ENCODE results near the gene ARHGEF28.

Gene ARHGEF28

GRCh38 chr5:73702951-73703350 lies 77.0 kb downstream of the ARHGEF28 start:
- no peak overlapping the region for H3K4me3 Mint-ChIP-seq
- H3K9me3 Mint-ChIP-seq, result no peaks in the 10 kb centered on the region
- no peaks in the 10 kb centered on the region for H3K36me3 Mint-ChIP-seq (ENCODE audit: low read depth)
- peaks cover 12% of the 10 kb centered on the region for H3K27me3 Mint-ChIP-seq (ENCODE audit: low read depth)
- DNase-seq (ENCODE audit: low spot score), result no peak
- H3K27ac Mint-ChIP-seq, result no peak overlapping the region
- no peaks in the 10 kb centered on the region for H3K4me1 Mint-ChIP-seq (ENCODE audit: low read depth)

- Mint-ChIP-seq H3K27ac (no peak overlapping the region), H3K36me3 (ENCODE audit: low read depth) (no peaks in the 10 kb centered on the region), H3K4me1 (ENCODE audit: low read depth) (no peaks in the 10 kb centered on the region), H3K9me3 (no peaks in the 10 kb centered on the region), H3K27me3 (ENCODE audit: low read depth) (peaks cover 9% of the 10 kb centered on the region), H3K4me3 (no peak overlapping the region)
- DNase-seq (ENCODE audit: low spot score), result no peak
Observed at GRCh38 chr5:73705364-73705763, 79.4 kb downstream of the ARHGEF28 start.

GRCh38 chr5:73706963-73707362 lies 81.0 kb downstream of the ARHGEF28 start:
- no peaks in the 10 kb centered on the region for H3K36me3 Mint-ChIP-seq (ENCODE audit: low read depth)
- peaks cover 8% of the 10 kb centered on the region for H3K27me3 Mint-ChIP-seq (ENCODE audit: low read depth)
- no peaks in the 10 kb centered on the region for H3K4me1 Mint-ChIP-seq (ENCODE audit: low read depth)
- no peak overlapping the region for H3K27ac Mint-ChIP-seq
- no peak overlapping the region for H3K4me3 Mint-ChIP-seq
- no peak for DNase-seq (ENCODE audit: low spot score)
- no peaks in the 10 kb centered on the region for H3K9me3 Mint-ChIP-seq

- Mint-ChIP-seq H3K27ac (no peak overlapping the region), H3K4me1 (ENCODE audit: low read depth) (no peaks in the 10 kb centered on the region), H3K4me3 (no peak overlapping the region), H3K27me3 (ENCODE audit: low read depth) (peaks cover 2% of the 10 kb centered on the region), H3K9me3 (no peaks in the 10 kb centered on the region), H3K36me3 (ENCODE audit: low read depth) (no peaks in the 10 kb centered on the region)
- no peak for DNase-seq (ENCODE audit: low spot score)
Observed at GRCh38 chr5:73709536-73710129, 83.6 kb downstream of the ARHGEF28 start.

GRCh38 chr5:73716284-73716808 lies 90.3 kb downstream of the ARHGEF28 start:
- no peaks in the 10 kb centered on the region for H3K9me3 Mint-ChIP-seq
- peaks cover 2% of the 10 kb centered on the region for H3K27me3 Mint-ChIP-seq (ENCODE audit: low read depth)
- no peaks in the 10 kb centered on the region for H3K36me3 Mint-ChIP-seq (ENCODE audit: low read depth)
- H3K4me3 Mint-ChIP-seq, result no peak overlapping the region
- no peak for DNase-seq (ENCODE audit: low spot score)
- H3K4me1 Mint-ChIP-seq (ENCODE audit: low read depth), result no peaks in the 10 kb centered on the region
- H3K27ac Mint-ChIP-seq, result no peak overlapping the region

- no peak overlapping the region for H3K27ac Mint-ChIP-seq
- H3K4me3 Mint-ChIP-seq, result no peak overlapping the region
- no peaks in the 10 kb centered on the region for H3K9me3 Mint-ChIP-seq
- peaks cover 7% of the 10 kb centered on the region for H3K27me3 Mint-ChIP-seq (ENCODE audit: low read depth)
- H3K36me3 Mint-ChIP-seq (ENCODE audit: low read depth), result no peaks in the 10 kb centered on the region
- no peaks in the 10 kb centered on the region for H3K4me1 Mint-ChIP-seq (ENCODE audit: low read depth)
- no peak for DNase-seq (ENCODE audit: low spot score)
Observed at GRCh38 chr5:73718762-73719161, 92.8 kb downstream of the ARHGEF28 start.

- DNase-seq (ENCODE audit: low spot score), result no peak
- no peak overlapping the region for H3K4me3 Mint-ChIP-seq
- no peaks in the 10 kb centered on the region for H3K9me3 Mint-ChIP-seq
- H3K36me3 Mint-ChIP-seq (ENCODE audit: low read depth), result no peaks in the 10 kb centered on the region
- H3K4me1 Mint-ChIP-seq (ENCODE audit: low read depth), result no peaks in the 10 kb centered on the region
- H3K27ac Mint-ChIP-seq, result no peak overlapping the region
- H3K27me3 Mint-ChIP-seq (ENCODE audit: low read depth), result peaks cover 7% of the 10 kb centered on the region
Observed at GRCh38 chr5:73719632-73720031, 93.6 kb downstream of the ARHGEF28 start.

- no peaks in the 10 kb centered on the region for H3K4me1 Mint-ChIP-seq (ENCODE audit: low read depth)
- peaks cover 9% of the 10 kb centered on the region for H3K27me3 Mint-ChIP-seq (ENCODE audit: low read depth)
- H3K36me3 Mint-ChIP-seq (ENCODE audit: low read depth), result no peaks in the 10 kb centered on the region
- DNase-seq (ENCODE audit: low spot score), result no peak
- no peak overlapping the region for H3K27ac Mint-ChIP-seq
- no peak overlapping the region for H3K4me3 Mint-ChIP-seq
- H3K9me3 Mint-ChIP-seq, result no peaks in the 10 kb centered on the region
Observed at GRCh38 chr5:73722231-73722630, 96.2 kb downstream of the ARHGEF28 start.

- H3K27me3 Mint-ChIP-seq (ENCODE audit: low read depth), result peaks cover 17% of the 10 kb centered on the region
- no peaks in the 10 kb centered on the region for H3K9me3 Mint-ChIP-seq
- no peak overlapping the region for H3K4me3 Mint-ChIP-seq
- no peak overlapping the region for H3K27ac Mint-ChIP-seq
- H3K4me1 Mint-ChIP-seq (ENCODE audit: low read depth), result no peaks in the 10 kb centered on the region
- DNase-seq (ENCODE audit: low spot score), result no peak
- H3K36me3 Mint-ChIP-seq (ENCODE audit: low read depth), result no peaks in the 10 kb centered on the region
Observed at GRCh38 chr5:73726071-73726470, 100.1 kb downstream of the ARHGEF28 start.

GRCh38 chr5:73726606-73727231 lies 100.7 kb downstream of the ARHGEF28 start:
- Mint-ChIP-seq H3K27me3 (ENCODE audit: low read depth) (peaks cover 20% of the 10 kb centered on the region), H3K4me3 (no peak overlapping the region), H3K27ac (no peak overlapping the region), H3K9me3 (no peaks in the 10 kb centered on the region), H3K36me3 (ENCODE audit: low read depth) (no peaks in the 10 kb centered on the region), H3K4me1 (ENCODE audit: low read depth) (no peaks in the 10 kb centered on the region)
- DNase-seq (ENCODE audit: low spot score), result no peak

GRCh38 chr5:73727470-73727869 lies 101.5 kb downstream of the ARHGEF28 start:
- H3K4me3 Mint-ChIP-seq, result no peak overlapping the region
- peaks cover 20% of the 10 kb centered on the region for H3K27me3 Mint-ChIP-seq (ENCODE audit: low read depth)
- no peak overlapping the region for H3K27ac Mint-ChIP-seq
- no peaks in the 10 kb centered on the region for H3K4me1 Mint-ChIP-seq (ENCODE audit: low read depth)
- H3K9me3 Mint-ChIP-seq, result no peaks in the 10 kb centered on the region
- H3K36me3 Mint-ChIP-seq (ENCODE audit: low read depth), result no peaks in the 10 kb centered on the region
- no peak for DNase-seq (ENCODE audit: low spot score)

- H3K4me3 Mint-ChIP-seq, result no peak overlapping the region
- peaks cover 15% of the 10 kb centered on the region for H3K27me3 Mint-ChIP-seq (ENCODE audit: low read depth)
- no peak for DNase-seq (ENCODE audit: low spot score)
- H3K27ac Mint-ChIP-seq, result no peak overlapping the region
- H3K4me1 Mint-ChIP-seq (ENCODE audit: low read depth), result no peaks in the 10 kb centered on the region
- no peaks in the 10 kb centered on the region for H3K36me3 Mint-ChIP-seq (ENCODE audit: low read depth)
- no peaks in the 10 kb centered on the region for H3K9me3 Mint-ChIP-seq
Observed at GRCh38 chr5:73728493-73729273, 102.7 kb downstream of the ARHGEF28 start.

- Mint-ChIP-seq H3K36me3 (ENCODE audit: low read depth) (no peaks in the 10 kb centered on the region), H3K27me3 (ENCODE audit: low read depth) (peaks cover 15% of the 10 kb centered on the region), H3K9me3 (no peaks in the 10 kb centered on the region), H3K4me1 (ENCODE audit: low read depth) (no peaks in the 10 kb centered on the region), H3K27ac (no peak overlapping the region), H3K4me3 (no peak overlapping the region)
- DNase-seq (ENCODE audit: low spot score), result no peak
Observed at GRCh38 chr5:73729329-73729728, 103.3 kb downstream of the ARHGEF28 start.

- Mint-ChIP-seq H3K4me1 (ENCODE audit: low read depth) (no peaks in the 10 kb centered on the region), H3K4me3 (no peak overlapping the region), H3K9me3 (no peaks in the 10 kb centered on the region), H3K27me3 (ENCODE audit: low read depth) (peaks cover 14% of the 10 kb centered on the region), H3K27ac (no peak overlapping the region), H3K36me3 (ENCODE audit: low read depth) (no peaks in the 10 kb centered on the region)
- DNase-seq (ENCODE audit: low spot score), result no peak
Observed at GRCh38 chr5:73732045-73732444, 106.0 kb downstream of the ARHGEF28 start.

Data from T-helper 2 cell treated with Interferon-gamma antibody and Interleukin-4, amounts not matched to agents 5 μg/mL and 100 μg/mL, for 36 hours (primary cell).